Astrocyte (in vitro differentiated cells and primary cell): ENCODE measurements around the gene WSCD1.

Experiments used
- EZH2 ChIP-seq: IDR thresholded peaks from 2 replicates; pipeline ENCODE4 v1.6.1; 2012; ENCODE audit warnings: mild to moderate bottlenecking, low read length, inconsistent platforms; ENCODE audit not compliant: insufficient read depth
- TF ChIP-seq, protein P1 (sequence below): IDR thresholded peaks from 2 replicates; pipeline ENCODE4 v1.5.1; 2011; ENCODE audit warnings: low read depth, mild to moderate bottlenecking, inconsistent platforms, low read length, moderate library complexity; ENCODE audit not compliant: insufficient read depth

DNA sequence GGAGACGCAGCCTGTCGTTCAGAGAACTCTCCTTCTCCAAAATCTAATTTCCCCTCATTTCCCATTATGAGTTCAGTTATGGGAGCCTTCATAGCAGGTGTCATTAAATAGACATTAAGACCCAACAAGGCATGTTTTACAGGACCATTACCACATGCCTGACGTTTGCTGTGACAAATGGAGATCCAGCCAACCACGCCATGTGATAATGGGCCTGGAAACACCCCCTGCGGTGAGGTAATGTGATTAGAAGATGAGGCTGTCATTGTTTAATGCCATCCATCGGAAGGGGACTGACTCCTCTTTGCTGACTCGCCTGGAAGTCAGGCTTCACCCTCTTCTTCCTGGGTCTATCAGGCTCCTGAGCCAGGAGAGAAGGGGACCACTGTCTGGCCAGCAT, 76.9 kb downstream of the WSCD1 start:
- TF ChIP-seq, protein P1, sequence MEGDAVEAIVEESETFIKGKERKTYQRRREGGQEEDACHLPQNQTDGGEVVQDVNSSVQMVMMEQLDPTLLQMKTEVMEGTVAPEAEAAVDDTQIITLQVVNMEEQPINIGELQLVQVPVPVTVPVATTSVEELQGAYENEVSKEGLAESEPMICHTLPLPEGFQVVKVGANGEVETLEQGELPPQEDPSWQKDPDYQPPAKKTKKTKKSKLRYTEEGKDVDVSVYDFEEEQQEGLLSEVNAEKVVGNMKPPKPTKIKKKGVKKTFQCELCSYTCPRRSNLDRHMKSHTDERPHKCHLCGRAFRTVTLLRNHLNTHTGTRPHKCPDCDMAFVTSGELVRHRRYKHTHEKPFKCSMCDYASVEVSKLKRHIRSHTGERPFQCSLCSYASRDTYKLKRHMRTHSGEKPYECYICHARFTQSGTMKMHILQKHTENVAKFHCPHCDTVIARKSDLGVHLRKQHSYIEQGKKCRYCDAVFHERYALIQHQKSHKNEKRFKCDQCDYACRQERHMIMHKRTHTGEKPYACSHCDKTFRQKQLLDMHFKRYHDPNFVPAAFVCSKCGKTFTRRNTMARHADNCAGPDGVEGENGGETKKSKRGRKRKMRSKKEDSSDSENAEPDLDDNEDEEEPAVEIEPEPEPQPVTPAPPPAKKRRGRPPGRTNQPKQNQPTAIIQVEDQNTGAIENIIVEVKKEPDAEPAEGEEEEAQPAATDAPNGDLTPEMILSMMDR = no peak
- no peak for TF ChIP-seq EZH2
